AG08396 (cell line): Measurements from ENCODE around the gene MAPRE2.

Experiments
- DNase-seq: peaks from one replicate; pipeline ENCODE4 v3.0.0; 2012; ENCODE audit warnings: low spot score, mixed read lengths

Gene MAPRE2

GRCh38 chr18:35183886-35184285, 142.7 kb downstream of the MAPRE2 start:
- no peak for DNase-seq

GRCh38 chr18:35185771-35186170, 144.6 kb downstream of the MAPRE2 start:
- DNase-seq: no peak

DNA sequence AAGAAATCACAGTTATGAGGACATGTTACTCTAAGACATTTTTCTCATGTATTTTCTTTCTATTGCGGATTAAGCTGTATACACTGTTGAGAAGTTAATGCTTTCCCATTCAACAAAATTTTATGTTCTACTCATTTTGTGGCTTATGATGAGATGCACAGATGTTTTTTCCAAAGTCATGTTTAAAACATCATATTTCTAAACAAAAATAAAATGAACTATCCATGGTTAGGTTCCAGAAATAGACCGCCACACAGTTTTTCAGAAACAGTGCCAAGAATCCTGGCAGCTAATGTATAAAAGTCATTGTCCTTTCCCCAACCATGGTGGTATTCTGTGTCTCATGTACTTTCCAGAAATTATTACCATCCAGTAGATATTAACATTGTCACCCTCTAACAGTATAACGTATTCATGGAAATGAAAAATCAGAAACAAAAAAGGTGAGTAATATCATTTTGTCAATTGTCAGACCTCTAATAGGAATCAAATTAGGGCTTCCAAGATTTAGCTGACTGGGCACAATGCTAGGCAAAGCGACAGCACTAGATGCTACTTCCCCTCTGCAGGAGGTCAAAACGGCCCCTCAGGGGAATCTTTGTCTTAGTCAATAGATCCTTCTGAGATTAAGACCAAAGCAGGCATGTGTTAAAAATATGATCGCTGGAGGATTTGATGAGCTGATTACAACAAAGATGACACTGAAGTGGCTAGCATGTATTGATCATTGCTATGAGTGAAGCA, 145.2 kb downstream of the MAPRE2 start:
- no peak for DNase-seq

GRCh38 chr18:35189510-35189909, 148.3 kb downstream of the MAPRE2 start:
- DNase-seq: no peak

DNA sequence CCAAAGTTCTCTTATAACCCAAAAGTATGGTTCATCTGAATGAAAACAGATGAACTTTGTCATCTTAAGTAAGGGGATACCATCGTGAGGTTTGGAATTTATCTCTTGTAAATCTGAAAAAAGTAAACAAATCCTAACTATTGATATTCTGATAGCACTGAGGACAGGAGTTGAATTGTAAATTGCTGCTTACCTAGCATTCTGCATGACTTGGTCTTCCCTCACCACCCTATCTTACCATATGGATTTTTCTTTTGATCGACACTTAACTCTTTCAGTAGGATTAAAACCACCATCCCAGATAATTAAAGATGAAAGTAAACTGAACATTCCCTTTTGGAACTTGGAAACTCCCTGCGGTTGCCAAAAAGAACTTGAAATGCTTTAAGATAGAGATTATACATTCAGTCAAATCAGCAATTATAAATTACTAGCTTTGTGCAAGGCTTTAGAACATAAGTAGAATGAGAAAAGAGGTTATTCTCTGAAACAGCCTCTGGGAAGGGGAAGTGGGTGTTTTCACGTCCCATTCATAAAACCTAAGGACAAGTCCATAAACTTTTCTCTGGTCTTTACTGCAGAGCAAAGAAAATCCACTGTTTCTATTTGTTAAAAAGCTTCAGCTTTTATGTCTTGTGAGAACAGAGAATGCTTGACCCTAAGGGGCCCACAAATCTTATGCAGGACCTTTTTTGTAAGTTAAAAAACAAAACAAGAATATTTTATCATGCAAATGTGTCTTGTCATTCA, 149.9 kb downstream of the MAPRE2 start:
- DNase-seq: no peak

DNA sequence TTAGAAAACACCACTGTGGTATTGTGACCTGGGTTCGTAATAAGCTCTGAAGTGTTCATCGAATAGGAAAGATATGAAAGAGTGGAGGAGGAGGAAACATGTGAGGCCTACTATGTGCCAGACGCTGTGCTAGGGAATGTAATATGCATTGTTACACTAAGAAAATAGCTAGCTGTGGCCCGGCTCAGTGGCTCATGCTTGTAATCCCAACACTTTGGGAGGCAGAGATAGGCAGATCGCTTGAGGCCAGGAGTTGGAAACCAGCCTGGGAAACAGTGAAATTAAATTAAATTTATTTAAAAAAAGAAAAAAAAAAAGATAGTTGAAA, 150.4 kb downstream of the MAPRE2 start:
- DNase-seq: no peak

- DNase-seq: no peak
These were observed 151.2 kb downstream of the MAPRE2 start for GRCh38 chr18:35192415-35192814.
